Measurements from ENCODE around the gene TRERF1. TPM values are rescaled to one million over a fixed set of nuclear protein-coding genes. Genes with fewer than 3 reads are reported as not detected.
"Not testable (repeated sequence)": the region's sequence is repeated elsewhere in the genome, so short reads cannot be mapped to it uniquely, and the experiment has no call there.

TRERF1 gene
- total RNA-seq, 6 experiments from 2014 or later: 0.29 to 1.2 (median 0.60) TPM

- TF ChIP-seq POLR2A (IDR thresholded peaks at IDR 0.05): no peak
- TF ChIP-seq, protein P1, sequence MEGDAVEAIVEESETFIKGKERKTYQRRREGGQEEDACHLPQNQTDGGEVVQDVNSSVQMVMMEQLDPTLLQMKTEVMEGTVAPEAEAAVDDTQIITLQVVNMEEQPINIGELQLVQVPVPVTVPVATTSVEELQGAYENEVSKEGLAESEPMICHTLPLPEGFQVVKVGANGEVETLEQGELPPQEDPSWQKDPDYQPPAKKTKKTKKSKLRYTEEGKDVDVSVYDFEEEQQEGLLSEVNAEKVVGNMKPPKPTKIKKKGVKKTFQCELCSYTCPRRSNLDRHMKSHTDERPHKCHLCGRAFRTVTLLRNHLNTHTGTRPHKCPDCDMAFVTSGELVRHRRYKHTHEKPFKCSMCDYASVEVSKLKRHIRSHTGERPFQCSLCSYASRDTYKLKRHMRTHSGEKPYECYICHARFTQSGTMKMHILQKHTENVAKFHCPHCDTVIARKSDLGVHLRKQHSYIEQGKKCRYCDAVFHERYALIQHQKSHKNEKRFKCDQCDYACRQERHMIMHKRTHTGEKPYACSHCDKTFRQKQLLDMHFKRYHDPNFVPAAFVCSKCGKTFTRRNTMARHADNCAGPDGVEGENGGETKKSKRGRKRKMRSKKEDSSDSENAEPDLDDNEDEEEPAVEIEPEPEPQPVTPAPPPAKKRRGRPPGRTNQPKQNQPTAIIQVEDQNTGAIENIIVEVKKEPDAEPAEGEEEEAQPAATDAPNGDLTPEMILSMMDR (IDR thresholded peaks at IDR 0.05): no peak
- WGBS (ENCODE audit: insufficient coverage, low coverage, low lambda C conversion rate, missing lambda C conversion rate): 88% methylated on average over 1 of the region's 1 CpG
- H3K9me3 ChIP-seq: no peaks in the 10 kb centered on the region
- ATAC-seq (no peak), DNase-seq (no peak)
- intact Hi-C loops (cut with DNase I): no loop called here
- no peaks in the 10 kb centered on the region for H3K4me1 ChIP-seq
- H3K27ac ChIP-seq: no peak overlapping the region
- no peaks in the 10 kb centered on the region for H3K27me3 ChIP-seq
- H3K36me3 ChIP-seq: no peaks in the 10 kb centered on the region
- no peak overlapping the region for H3K4me3 ChIP-seq
Observed at GRCh38 chr6:42468273-42468672, 16.5 kb upstream of the TRERF1 start.

- TF ChIP-seq, protein P1 (IDR thresholded peaks at IDR 0.05): no peak
- TF ChIP-seq POLR2A (IDR thresholded peaks at IDR 0.05): no peak
- WGBS (ENCODE audit: insufficient coverage, low coverage, low lambda C conversion rate, missing lambda C conversion rate): 60% methylated on average over 1 of the region's 1 CpG
- no peaks in the 10 kb centered on the region for H3K36me3 ChIP-seq
- no peaks in the 10 kb centered on the region for H3K4me1 ChIP-seq
- H3K27ac ChIP-seq: no peak overlapping the region
- DNase-seq (no peak), ATAC-seq (no peak)
- H3K4me3 ChIP-seq: no peak overlapping the region
- no peaks in the 10 kb centered on the region for H3K27me3 ChIP-seq
- no peaks in the 10 kb centered on the region for H3K9me3 ChIP-seq
- intact Hi-C loops (cut with DNase I): no loop called here
Observed at GRCh38 chr6:42467651-42468050, 15.9 kb upstream of the TRERF1 start.

DNA sequence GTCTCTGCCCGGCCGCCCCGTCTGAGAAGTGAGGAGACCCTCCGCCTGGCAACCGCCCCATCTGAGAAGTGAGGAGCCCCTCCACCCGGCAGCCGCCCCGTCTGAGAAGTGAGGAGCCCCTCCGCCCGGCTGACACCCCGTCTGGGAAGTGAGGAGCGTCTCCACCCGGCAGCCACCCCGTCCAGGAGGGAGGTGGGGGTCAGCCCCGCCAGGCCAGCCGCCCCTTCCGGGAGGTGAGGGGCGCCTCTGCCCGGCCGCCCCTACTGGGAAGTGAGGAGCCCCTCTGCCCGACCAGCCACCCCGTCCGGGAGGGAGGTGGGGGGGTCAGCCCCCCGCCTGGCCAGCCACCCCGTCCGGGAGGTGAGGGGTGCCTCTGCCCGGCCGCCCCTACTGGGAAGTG, 14.7 kb upstream of the TRERF1 start:
- 100% methylated on average over 3 of the region's 28 CpGs for WGBS (ENCODE audit: insufficient coverage, low coverage, low lambda C conversion rate, missing lambda C conversion rate)
- ATAC-seq, H3K4me3 ChIP-seq: not testable (repeated sequence)

GRCh38 chr6:42462474-42462972, 10.8 kb upstream of the TRERF1 start:
- H3K4me3 ChIP-seq: no peak overlapping the region
- TF ChIP-seq POLR2A (IDR thresholded peaks at IDR 0.05): no peak
- TF ChIP-seq, protein P1 (IDR thresholded peaks at IDR 0.05): no peak
- 61% methylated on average over 5 of the region's 6 CpGs for WGBS (ENCODE audit: insufficient coverage, low coverage, low lambda C conversion rate, missing lambda C conversion rate)
- intact Hi-C loops (cut with DNase I): no loop called here
- DNase-seq: no peak
- no peaks in the 10 kb centered on the region for H3K9me3 ChIP-seq
- H3K27ac ChIP-seq: no peak overlapping the region
- ATAC-seq: no peak
- no peaks in the 10 kb centered on the region for H3K4me1 ChIP-seq
- no peaks in the 10 kb centered on the region for H3K27me3 ChIP-seq
- H3K36me3 ChIP-seq: no peaks in the 10 kb centered on the region

More for the DNA sequence above, 14.7 kb upstream of the TRERF1 start:
- H3K27me3 ChIP-seq; H3K36me3 ChIP-seq; H3K27ac ChIP-seq; H3K4me1 ChIP-seq; H3K9me3 ChIP-seq; DNase-seq; intact Hi-C loops (cut with DNase I): not testable (repeated sequence)

DNA sequence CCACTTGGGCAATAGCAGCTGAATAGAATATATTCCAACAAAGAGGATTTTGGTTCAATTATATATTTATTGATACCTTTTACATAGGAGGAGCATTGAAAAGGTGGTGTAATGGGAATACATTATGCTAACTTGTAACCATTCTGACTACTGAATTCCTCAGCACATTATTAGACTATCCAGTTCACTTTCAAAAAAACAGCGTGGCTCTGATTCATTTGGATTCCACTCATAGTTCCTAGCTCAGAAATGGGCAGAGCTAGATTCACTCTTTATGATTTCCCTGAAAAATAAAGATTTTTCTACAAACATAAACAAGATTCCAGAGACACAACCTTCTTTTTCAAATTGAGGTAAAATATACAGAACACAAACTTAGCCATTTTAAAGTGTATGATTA, 9.2 kb upstream of the TRERF1 start:
- Histone ChIP-seq H3K4me3 (no peak overlapping the region), H3K27me3 (no peaks in the 10 kb centered on the region), H3K27ac (no peak overlapping the region), H3K4me1 (no peaks in the 10 kb centered on the region), H3K36me3 (no peaks in the 10 kb centered on the region), H3K9me3 (no peaks in the 10 kb centered on the region)
- intact Hi-C loops (cut with DNase I): no loop called here
- TF ChIP-seq POLR2A (IDR thresholded peaks at IDR 0.05): no peak
- TF ChIP-seq, protein P1 (IDR thresholded peaks at IDR 0.05): no peak
- DNase-seq: no peak
- ATAC-seq: no peak
- 56% methylated on average over 1 of the region's 1 CpG for WGBS (ENCODE audit: insufficient coverage, low coverage, low lambda C conversion rate, missing lambda C conversion rate)
